H1 (cell line): ENCODE data around the gene PCBP4. TPM values are rescaled to one million over a fixed set of nuclear protein-coding genes. Genes with fewer than 3 reads are reported as not detected.

Experiments
- MAFK ChIP-seq: IDR thresholded peaks from 2 replicates; pipeline ENCODE4 v1.6.1; 2012; ENCODE audit warnings: low read depth, mild to moderate bottlenecking, improper control_type of control experiment, low read length
- POLR2A ChIP-seq, 2 experiments: IDR thresholded peaks; 1 replicate in 1 of 2; 2 replicates in 1 of 2; pipeline ENCODE4 v1.6.1; 2011; ENCODE audit warnings: low read depth in 2 of 2, low read length in 2 of 2, mild to moderate bottlenecking in 2 of 2; ENCODE audit errors: control extremely low read depth in 1 of 2
- POU5F1 ChIP-seq: IDR thresholded peaks from 2 replicates; pipeline ENCODE4 v1.6.1; 2011; ENCODE audit warnings: low read depth, mild to moderate bottlenecking, low read length, moderate library complexity
- polyA plus RNA-seq, 7 experiments: library from polyadenylated mRNA; depleted of rRNA in 3 of 7; stranded (reverse) in 5 of 7; unstranded in 2 of 7; fragments of >200 nt in 5 of 7; fragments of 200-250 nt in 2 of 7; gene quantifications; 1 replicate in 5 of 7; 2 replicates in 1 of 7; 4 replicates in 1 of 7; pipeline versions ENCODE4 v1.2.1 to v1.2.3, GENCODE V29; 2011 to 2013; ENCODE audit warnings: missing spikeins in 2 of 7, mixed read lengths in 2 of 7
- total RNA-seq: library from RNA; stranded (reverse); fragmentation: NEBNext Ultra II Directional; extraction: Animal tissue kit (Norgen Biotek cat#: 25700); gene quantifications from 2 replicates; pipeline ENCODE4 v1.2.1, GENCODE V29; 2021
- TF ChIP-seq, protein P1 (sequence below): IDR thresholded peaks from 2 replicates; pipeline ENCODE4 v1.6.1; 2012; ENCODE audit warnings: inconsistent platforms

The PCBP4 gene
- total and polyA plus RNA-seq, 2 of the 8 experiments (the other 6 are each of a cell fraction or from before 2014, with no cell fraction given) = 16.4 to 34.1 TPM

DNA sequence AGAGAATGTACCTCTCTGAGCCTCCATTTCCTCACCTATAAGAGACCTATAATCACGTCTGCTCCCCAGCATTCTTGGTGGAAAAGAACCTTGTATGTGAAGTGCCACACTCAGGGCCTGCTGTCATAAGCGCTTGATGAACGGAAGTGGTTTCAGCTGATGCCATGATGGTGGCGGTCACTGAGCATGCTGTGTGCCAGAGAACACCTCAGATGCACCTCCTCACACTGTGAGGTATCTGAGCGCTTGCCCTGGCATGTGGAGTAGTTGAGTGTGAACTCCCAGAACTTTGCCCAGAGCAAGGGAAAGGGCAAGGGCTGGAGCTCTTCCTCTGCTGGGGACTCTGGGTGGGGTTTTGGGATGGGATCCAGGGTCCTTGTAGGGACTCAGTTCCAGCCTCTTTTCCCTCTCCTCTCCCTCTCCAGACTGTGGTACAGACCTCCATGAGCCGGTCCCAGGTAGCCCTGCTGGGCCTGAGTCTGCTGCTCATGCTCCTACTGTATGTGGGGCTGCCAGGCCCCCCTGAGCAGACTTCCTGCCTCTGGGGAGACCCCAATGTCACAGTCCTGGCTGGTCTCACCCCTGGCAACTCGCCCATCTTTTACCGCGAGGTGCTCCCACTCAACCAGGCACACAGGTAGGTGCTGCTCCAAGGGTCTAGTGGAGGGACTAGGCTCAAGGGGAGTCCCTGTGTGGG lies 10.3 kb upstream of the PCBP4 start (continued):
- TF ChIP-seq, protein P1, sequence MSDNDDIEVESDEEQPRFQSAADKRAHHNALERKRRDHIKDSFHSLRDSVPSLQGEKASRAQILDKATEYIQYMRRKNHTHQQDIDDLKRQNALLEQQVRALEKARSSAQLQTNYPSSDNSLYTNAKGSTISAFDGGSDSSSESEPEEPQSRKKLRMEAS = no peak
- TF ChIP-seq MAFK = no peak
- no peak for TF ChIP-seq POLR2A (IDR thresholded peaks at IDR 0.05; ENCODE audit: control extremely low read depth in 1 of 2, low read depth in 2 of 2, low read length in 2 of 2)
- TF ChIP-seq POU5F1 = no peak
- TF ChIP-seq, all 59 proteins: peak for 0
